WI38 (cell line): Measurements from ENCODE around the gene NOS1.

ENCODE experiments used
- H3K4me3 ChIP-seq: 2 replicates; pipeline ENCODE4 v1.5.1; 2011; ENCODE audit warnings: low read depth, mild to moderate bottlenecking, control low read depth, low read length
- TF ChIP-seq, protein P1 (sequence below): IDR thresholded peaks from 2 replicates; pipeline ENCODE4 v1.5.1; 2012; ENCODE audit warnings: low read depth, mild to moderate bottlenecking, control low read depth, low read length

Gene NOS1

DNA sequence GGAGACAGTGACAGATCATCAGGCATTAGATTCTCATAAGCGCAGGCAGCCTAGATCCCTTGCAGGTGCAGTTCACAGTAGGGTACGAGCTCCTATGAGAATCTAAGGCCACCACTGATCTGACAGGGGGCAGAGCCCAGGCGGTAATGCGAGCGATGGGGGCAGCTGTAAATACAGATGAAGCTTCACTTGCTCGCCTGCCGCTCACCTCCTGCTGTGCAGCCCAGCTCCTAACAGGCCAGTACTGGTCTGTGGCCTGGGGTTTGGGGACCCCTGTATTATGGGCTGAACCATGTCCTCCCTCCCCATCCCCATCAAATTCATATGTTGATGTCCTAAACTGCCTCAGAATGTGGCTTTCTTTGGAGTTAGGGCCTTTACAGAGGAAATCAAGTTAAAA, 63.2 kb downstream of the NOS1 start:
- H3K4me3 ChIP-seq = no peak overlapping the region
- TF ChIP-seq, protein P1, sequence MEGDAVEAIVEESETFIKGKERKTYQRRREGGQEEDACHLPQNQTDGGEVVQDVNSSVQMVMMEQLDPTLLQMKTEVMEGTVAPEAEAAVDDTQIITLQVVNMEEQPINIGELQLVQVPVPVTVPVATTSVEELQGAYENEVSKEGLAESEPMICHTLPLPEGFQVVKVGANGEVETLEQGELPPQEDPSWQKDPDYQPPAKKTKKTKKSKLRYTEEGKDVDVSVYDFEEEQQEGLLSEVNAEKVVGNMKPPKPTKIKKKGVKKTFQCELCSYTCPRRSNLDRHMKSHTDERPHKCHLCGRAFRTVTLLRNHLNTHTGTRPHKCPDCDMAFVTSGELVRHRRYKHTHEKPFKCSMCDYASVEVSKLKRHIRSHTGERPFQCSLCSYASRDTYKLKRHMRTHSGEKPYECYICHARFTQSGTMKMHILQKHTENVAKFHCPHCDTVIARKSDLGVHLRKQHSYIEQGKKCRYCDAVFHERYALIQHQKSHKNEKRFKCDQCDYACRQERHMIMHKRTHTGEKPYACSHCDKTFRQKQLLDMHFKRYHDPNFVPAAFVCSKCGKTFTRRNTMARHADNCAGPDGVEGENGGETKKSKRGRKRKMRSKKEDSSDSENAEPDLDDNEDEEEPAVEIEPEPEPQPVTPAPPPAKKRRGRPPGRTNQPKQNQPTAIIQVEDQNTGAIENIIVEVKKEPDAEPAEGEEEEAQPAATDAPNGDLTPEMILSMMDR = no peak

DNA sequence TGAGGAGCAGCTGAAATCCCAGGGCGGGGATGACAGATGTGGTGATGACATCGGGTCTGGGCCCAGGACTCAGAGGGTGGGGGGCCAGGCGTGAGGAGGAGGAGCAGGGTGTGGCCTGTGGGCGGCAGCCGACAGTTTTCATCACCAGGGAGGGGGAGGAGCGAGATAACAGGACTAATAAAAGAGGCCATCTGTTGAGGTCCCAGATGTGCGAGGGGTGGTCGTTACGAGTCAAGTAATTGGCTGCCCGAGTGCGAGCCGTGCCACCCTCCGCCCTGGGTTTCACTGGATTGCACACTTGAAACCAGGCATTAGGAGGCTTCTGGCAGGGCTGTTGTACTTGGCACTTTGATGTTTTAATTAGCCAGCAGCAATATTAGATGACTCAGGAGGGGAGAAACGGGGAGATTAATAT, 67.2 kb downstream of the NOS1 start:
- TF ChIP-seq, protein P1 = no peak
- H3K4me3 ChIP-seq = no peak overlapping the region

DNA sequence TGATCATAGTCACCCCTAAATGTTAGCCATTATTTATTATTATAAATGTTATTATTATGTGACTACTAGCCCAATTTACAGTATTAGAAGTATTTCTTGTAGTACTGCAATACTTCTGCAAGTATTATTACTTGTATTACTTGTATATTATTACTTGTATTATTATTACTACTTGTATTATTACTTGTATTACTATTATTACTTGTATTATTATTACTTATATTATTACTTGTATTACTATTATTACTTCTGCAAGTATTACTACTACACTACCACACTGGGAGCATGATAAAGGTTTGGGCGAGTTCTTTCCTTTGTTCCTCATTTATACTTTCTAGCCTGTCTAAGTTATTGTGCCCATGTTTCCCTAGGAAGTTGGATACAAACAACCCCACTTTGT, 67.9 kb downstream of the NOS1 start:
- TF ChIP-seq, protein P1 = no peak
- no peak overlapping the region for H3K4me3 ChIP-seq

DNA sequence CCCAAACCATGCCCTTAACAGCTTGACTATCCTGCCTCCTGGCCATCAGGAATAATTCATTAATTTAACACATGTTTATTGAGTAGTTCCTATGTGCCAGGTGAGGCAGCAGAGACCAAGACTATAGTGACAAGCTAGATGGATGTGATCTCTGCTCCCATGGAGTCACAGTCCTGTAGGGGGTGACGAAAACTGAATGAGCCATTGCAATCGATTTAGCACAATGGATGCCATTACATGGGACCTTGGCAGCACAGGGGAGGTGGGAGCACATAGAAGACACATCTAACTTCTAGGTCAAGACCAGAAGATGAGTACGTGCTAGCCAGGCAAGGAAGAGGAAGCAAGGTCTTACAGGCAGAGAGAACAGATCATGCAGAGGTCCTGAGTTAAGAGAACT, 68.7 kb downstream of the NOS1 start:
- H3K4me3 ChIP-seq = no peak overlapping the region
- TF ChIP-seq, protein P1 = no peak

DNA sequence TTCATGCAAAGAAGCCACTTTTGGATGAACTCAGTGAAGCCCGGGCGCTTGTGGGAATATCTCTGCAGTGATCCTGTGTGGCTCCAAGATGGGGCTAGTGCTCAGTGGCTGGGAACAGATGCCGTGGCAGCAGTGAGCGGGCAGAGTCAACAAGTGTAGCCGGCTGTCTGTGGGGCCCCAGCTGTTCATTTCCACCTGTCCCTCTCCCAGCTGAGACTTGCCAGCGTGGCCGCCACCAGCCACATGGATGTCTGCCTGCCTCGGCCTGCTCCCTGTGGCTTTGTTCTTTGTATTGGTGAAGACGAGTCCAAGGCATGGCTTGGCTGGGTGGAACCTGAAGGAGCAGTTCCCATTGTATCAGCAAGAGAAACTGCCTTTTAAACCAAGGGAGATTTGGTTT, 77.3 kb downstream of the NOS1 start:
- TF ChIP-seq, protein P1 = no peak
- H3K4me3 ChIP-seq = no peak overlapping the region

DNA sequence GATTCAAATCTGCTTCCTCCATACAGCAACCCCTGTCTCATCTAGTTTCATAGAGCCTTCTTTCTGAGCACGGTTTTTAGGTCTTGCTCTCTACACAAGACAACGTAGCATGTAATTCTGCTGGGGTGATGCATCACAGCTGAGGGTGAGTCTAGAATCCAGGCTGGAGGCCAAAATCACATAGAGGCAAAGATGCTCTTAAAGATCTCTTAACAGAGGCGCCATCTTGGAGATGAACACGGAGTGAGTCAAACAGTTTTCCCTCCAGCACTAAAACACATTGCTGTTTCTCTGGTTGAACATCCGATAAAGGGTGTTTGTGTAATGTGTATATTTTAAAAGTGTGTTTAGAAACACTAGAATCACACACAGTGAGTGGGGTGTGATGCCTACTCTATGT, 78.9 kb downstream of the NOS1 start:
- no peak overlapping the region for H3K4me3 ChIP-seq
- TF ChIP-seq, protein P1 = no peak

DNA sequence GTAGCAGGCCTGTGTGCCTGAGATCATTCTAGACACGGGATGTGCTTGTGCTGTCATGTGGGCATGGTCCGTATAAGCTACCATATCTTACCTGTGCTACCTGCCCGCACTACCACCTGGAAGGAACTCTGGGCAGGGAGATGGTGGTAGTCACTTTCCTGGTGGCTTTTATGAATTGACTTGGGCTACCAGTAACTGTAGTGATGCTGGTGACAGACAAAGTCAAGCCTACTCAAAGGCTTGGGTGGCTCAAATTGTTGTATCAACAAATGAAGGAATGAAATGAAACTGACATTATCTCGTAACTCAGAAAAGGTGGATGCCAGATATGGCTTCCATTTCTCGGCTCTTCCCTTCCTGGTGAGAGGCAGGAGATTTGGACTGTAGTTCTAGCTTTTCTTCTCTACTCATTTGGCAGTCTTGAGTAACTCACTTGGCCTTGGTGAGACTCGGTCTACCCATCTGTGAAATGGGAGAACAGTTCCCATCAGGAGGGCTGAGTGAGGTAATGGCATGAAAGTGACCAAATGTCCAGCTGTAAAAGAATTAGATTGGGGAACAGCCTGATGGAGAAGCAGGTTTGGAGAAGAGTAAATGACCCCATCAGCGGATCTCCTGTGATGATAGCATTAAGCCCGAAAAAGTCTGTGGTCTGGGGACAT, 81.3 kb downstream of the NOS1 start:
- TF ChIP-seq, protein P1 = no peak
- no peak overlapping the region for H3K4me3 ChIP-seq
